GM12878 (cell line): ENCODE measurements around the gene NFATC1. TPM values are rescaled to one million over a fixed set of nuclear protein-coding genes. Genes with fewer than 3 reads are reported as not detected.

Experiments
- ATAC-seq: fragments of 200-7000 bp; cut with Tn5 transposase; 3 replicates; pipeline ENCODE4 v1.9.1; 2020; ENCODE audit warnings: mild to moderate bottlenecking, moderate library complexity
- BruUV-seq: library from RNA; stranded (reverse); fragments of 400-500 nt; replicated peaks from 2 replicates; lab custom pipeline; 2021; lab: Mats Ljungman, UMichigan
- CTCF ChIA-PET: fragments of 300-600 bp; sonication (Branson Sonifier 250); formaldehyde crosslinking; extraction: SDS; loops from one replicate; lab custom pipeline; 2021; ENCODE audit warnings: inconsistent platforms; lab: Yijun Ruan, JAX
- POLR2A ChIA-PET: fragments of 350-600 bp; formaldehyde crosslinking; extraction: SDS; loops from one replicate; lab custom pipeline; 2021; ENCODE audit warnings: inconsistent platforms; lab: Charles Lee
- RAD21 ChIA-PET: fragments of 300-600 bp; sonication (Branson Sonifier 250); formaldehyde crosslinking; loops from one replicate; lab custom pipeline; 2023; ENCODE audit warnings: antibody characterized with exemption; ENCODE audit not compliant: unreplicated experiment; lab: Charles Lee
- SMC1A ChIA-PET: fragments of 300-600 bp; sonication (Branson Sonifier 250); formaldehyde crosslinking; loops from one replicate; lab custom pipeline; 2023; ENCODE audit not compliant: unreplicated experiment, uncharacterized antibody; lab: Charles Lee
- DNase-seq: peaks from one replicate; pipeline ENCODE4 v3.0.0-alpha.2; 2011; ENCODE audit warnings: low read depth, low spot score
- FAIRE-seq: peaks from 3 replicates; lab custom pipeline; 2011; peaks lifted over from hg19 to GRCh38; lab: Jason Lieb, UNC
- H2AFZ ChIP-seq: 2 replicates; pipeline ENCODE4 v1.6.0; 2011; ENCODE audit warnings: low read depth, low read length, control low read depth; ENCODE audit not compliant: control insufficient read depth
- H3K27ac ChIP-seq: 2 replicates; pipeline ENCODE4 v1.5.1; 2011; ENCODE audit warnings: control low read depth; ENCODE audit not compliant: control insufficient read depth, insufficient read depth
- H3K27me3 ChIP-seq, 2 experiments: replicated peaks in 1 of 2; 2 replicates each; pipeline versions ENCODE4 v1.6.0 to v1.6.1; 2011; ENCODE audit warnings: low read length in 1 of 2; ENCODE audit not compliant: control insufficient read depth in 2 of 2, insufficient read depth in 2 of 2
- H3K36me3 ChIP-seq, 2 experiments: 2 replicates each; pipeline ENCODE4 v1.5.1; 2011; ENCODE audit warnings: low read length in 1 of 2; ENCODE audit not compliant: control insufficient read depth in 2 of 2, insufficient read depth in 2 of 2
- H3K4me1 ChIP-seq: 2 replicates; pipeline ENCODE4 v1.6.1; 2011; ENCODE audit warnings: mild to moderate bottlenecking, low read length, moderate library complexity, mixed read lengths; ENCODE audit not compliant: control insufficient read depth, insufficient read depth
- H3K4me2 ChIP-seq: 2 replicates; pipeline ENCODE4 v1.6.0; 2011; ENCODE audit warnings: control low read depth; ENCODE audit not compliant: control insufficient read depth, insufficient read depth
- H3K4me3 ChIP-seq: fragments of 200-600 bp; sonication (generic); 2 replicates; pipeline ENCODE4 v1.5.1; 2016
- H3K79me2 ChIP-seq: 2 replicates; pipeline ENCODE4 v1.6.0; 2011; ENCODE audit warnings: low read length; ENCODE audit not compliant: control insufficient read depth, insufficient read depth
- H3K9ac ChIP-seq: 2 replicates; pipeline ENCODE4 v1.8.0; 2011; ENCODE audit warnings: low read length, control low read depth, mixed read lengths; ENCODE audit not compliant: control insufficient read depth, insufficient read depth
- H3K9me3 ChIP-seq: replicated peaks from 3 replicates; pipeline ENCODE4 v1.5.1; 2011; ENCODE audit warnings: mild to moderate bottlenecking, low read length; ENCODE audit not compliant: control insufficient read depth, insufficient read depth
- H4K20me1 ChIP-seq: 2 replicates; pipeline ENCODE4 v1.6.0; 2011; ENCODE audit not compliant: control insufficient read depth, insufficient read depth
- GATAD2B ChIP-seq: fragments of 450-650 bp; conservative IDR thresholded peaks from 2 replicates; pipeline ENCODE4 v1.6.1; 2017; ENCODE audit warnings: low read depth, mild to moderate bottlenecking, moderate library complexity
- KAT2A ChIP-seq: conservative IDR thresholded peaks from 2 replicates; pipeline ENCODE4 v1.6.1; 2011; ENCODE audit warnings: low read depth, low read length; ENCODE audit not compliant: control insufficient read depth
- MTA3 ChIP-seq: IDR thresholded peaks from 2 replicates; pipeline ENCODE4 v1.6.1; 2012; ENCODE audit warnings: low read length, inconsistent platforms, borderline replicate concordance
- RELA ChIP-seq: fragments of 450-650 bp; IDR thresholded peaks from 2 replicates; pipeline ENCODE4 v1.8.0; 2014; ENCODE audit warnings: borderline replicate concordance; ENCODE audit not compliant: partially characterized antibody
- SMAD5 ChIP-seq: IDR thresholded peaks from 2 replicates; pipeline ENCODE4 v1.6.1; 2016; ENCODE audit warnings: antibody characterized with exemption, low read depth
- SP1 ChIP-seq: IDR thresholded peaks from one replicate; pipeline ENCODE4 v1.6.1; 2011; ENCODE audit warnings: low read depth, low read length
- ZBTB33 ChIP-seq: fragments of 450-650 bp; IDR thresholded peaks from 2 replicates; pipeline ENCODE4 v1.6.1; 2017; ENCODE audit warnings: mild to moderate bottlenecking
- ZSCAN29 ChIP-seq: fragments of 450-650 bp; IDR thresholded peaks from 2 replicates; pipeline ENCODE4 v1.6.1; 2017; ENCODE audit warnings: mild to moderate bottlenecking, moderate library complexity
- WGBS: methylation state at CpG from one replicate; pipeline ENCODE4 v1.1.6; 2016; ENCODE audit warnings: low lambda C conversion rate; ENCODE audit not compliant: insufficient replicate concordance, insufficient coverage; ENCODE audit errors: missing lambda C conversion rate; 5-methylcytosine and 5-hydroxymethylcytosine counted together
- in situ Hi-C: fragments of 300-500 bp; cut with MboI; formaldehyde crosslinking; loops from 9 replicates; pipeline ENCODE4 v1.14.3; 2018; ENCODE audit warnings: mixed read lengths
- intact Hi-C: fragments of 100-400 bp; cut with micrococcal nuclease; formaldehyde crosslinking; loops from one replicate; pipeline ENCODE4 v1.14.2; 2022; ENCODE audit not compliant: unreplicated experiment
- polyA plus RNA-seq, 11 experiments: library from polyadenylated mRNA; depleted of rRNA in 4 of 11; unstranded in 6 of 11; stranded (reverse) in 5 of 11; fragments of >200 nt; fragmentation: Nextera tagmentation in 4 of 11; fragmentation: Illumina TruSeq in 1 of 11; extraction: Ambion mirVana in 4 of 11; extraction: Trizol in 1 of 11; gene quantifications; 1 replicate in 1 of 11; 2 replicates in 10 of 11; pipeline versions ENCODE4 v1.2.1 to v1.2.3, GENCODE V29; 2011 to 2016; ENCODE audit warnings: inconsistent platforms in 2 of 11, missing spikeins in 2 of 11, low read depth in 1 of 11
- total RNA-seq, 4 experiments: library from RNA; depleted of rRNA in 3 of 4; stranded (reverse); fragments of >200 nt in 3 of 4; fragmentation: Illumina TruSeq in 1 of 4; extraction: Trizol in 1 of 4; gene quantifications; 2 replicates each; pipeline versions ENCODE4 v1.2.1 to v1.2.3, GENCODE V29; 2013 to 2021

NFATC1 gene
- total and polyA plus RNA-seq, 10 of the 15 experiments (the other 5 are each of a cell fraction or from before 2014, with no cell fraction given) = 0.84 to 20.8 (median 5.1) TPM

GRCh38 chr18:79511671-79512301, 116.1 kb downstream of the NFATC1 start:
- no peak for ATAC-seq
- in situ Hi-C loops = loop anchor here (10.0 kb wide), 1 partner anchor 107 kb away; no protein-coding TSS in a partner anchor
- Histone ChIP-seq H3K4me3 (no peak overlapping the region), H2AFZ (no peak overlapping the region), H3K27me3 (no peaks in the 10 kb centered on the region), H3K9me3 (no peaks in the 10 kb centered on the region), H3K36me3 (no peaks in the 10 kb centered on the region; a peak in 1 of 4 replicates), H3K4me1 (peaks cover 22% of the 10 kb centered on the region), H3K4me2 (no peak overlapping the region), H3K79me2 (no peaks in the 10 kb centered on the region), H4K20me1 (no peaks in the 10 kb centered on the region), H3K9ac (no peak overlapping the region), H3K27ac (no peak overlapping the region)
- ChIA-PET POLR2A (no interaction called here), RAD21 (no interaction called here), CTCF (no interaction called here), SMC1A (interaction anchor here (1.4 kb wide), 1 partner anchor 11 kb away, joined by 4 read pairs; no protein-coding TSS in a partner anchor)
- TF ChIP-seq GATAD2B = no peak
- TF ChIP-seq RELA = no peak
- no peak for TF ChIP-seq ZSCAN29
- no peak for TF ChIP-seq ZBTB33
- TF ChIP-seq KAT2A = no peak
- no peak for TF ChIP-seq SMAD5
- TF ChIP-seq MTA3 = no peak
- no peak for TF ChIP-seq SP1
- no TSS peak for BruUV-seq
- WGBS = 84% methylated on average over 32 of the region's 32 CpGs
- DNase-seq = no peak
- intact Hi-C loops = no loop called here
- no peak for FAIRE-seq
